Putamen (tissue), 1 donor: ENCODE data around the gene KRT40.

Source experiments
- DNase-seq: peaks from one replicate; pipeline ENCODE4 v3.0.0-alpha.2; 2016; ENCODE audit warnings: low spot score

The KRT40 gene

DNA sequence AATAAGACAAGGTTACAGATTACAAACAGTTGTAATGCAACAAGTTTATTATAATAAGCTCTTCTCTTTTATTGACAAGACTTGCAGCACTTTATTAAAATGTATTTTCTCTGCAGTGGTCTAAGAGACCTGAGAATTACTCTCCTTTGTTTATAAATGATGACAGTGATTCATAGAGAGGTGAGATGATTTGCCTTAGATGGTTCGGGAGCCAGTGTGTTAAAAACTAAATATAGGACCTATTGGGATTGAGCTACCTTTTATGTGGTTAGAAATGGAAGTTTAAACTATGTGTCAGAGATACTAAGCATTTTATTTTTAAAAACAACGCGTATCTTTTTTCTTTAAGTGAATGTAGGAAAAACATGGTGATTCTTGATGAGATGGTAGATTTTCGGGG, 12.7 kb upstream of the KRT40 start:
- DNase-seq: no peak

DNA sequence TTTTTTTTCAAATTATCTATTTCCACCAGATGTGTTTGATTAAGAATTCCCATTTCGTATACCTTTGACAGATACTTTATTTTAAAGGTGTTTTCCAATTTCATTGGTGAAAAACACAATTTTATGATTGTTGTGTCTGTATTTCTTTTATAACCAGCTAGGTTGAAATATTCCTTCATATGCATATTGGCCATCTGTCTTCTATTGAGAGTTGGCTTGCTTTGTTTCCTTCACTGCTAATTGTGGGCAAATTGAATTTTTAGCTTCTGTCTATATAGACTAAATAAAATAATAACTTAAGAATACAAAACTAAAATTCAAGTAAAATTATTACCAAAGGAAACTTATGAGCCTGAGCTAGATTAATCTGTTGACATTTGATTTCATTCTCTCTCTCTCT, 11.0 kb upstream of the KRT40 start:
- no peak for DNase-seq

DNA sequence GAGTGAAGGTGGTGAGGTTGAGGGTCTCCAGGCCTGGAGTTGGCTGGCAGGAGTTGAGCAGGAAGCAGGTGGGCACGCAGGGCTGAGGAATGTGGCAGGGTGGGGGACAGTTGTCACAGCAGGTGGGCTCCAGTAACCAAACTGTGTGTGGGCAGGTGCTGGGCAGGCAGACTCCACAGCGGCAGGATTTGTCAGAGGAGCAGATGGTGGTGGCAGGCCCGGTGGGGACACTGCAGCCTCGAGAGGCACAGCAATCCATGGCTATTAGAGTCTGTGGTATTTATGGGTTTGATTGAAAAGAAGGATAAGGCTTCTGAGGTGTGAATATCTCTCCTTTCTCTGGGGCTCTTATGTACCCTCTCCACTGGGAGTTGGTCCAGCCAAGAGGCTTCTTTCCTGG, 9.7 kb upstream of the KRT40 start, which contains the start of gene KRTAP3-3:
KRTAP3-3 (minus strand) TSS at position 326 of the 400 bp plus-strand sequence; CDS start at position 259, 67 bp downstream.
- DNase-seq: no peak

DNA sequence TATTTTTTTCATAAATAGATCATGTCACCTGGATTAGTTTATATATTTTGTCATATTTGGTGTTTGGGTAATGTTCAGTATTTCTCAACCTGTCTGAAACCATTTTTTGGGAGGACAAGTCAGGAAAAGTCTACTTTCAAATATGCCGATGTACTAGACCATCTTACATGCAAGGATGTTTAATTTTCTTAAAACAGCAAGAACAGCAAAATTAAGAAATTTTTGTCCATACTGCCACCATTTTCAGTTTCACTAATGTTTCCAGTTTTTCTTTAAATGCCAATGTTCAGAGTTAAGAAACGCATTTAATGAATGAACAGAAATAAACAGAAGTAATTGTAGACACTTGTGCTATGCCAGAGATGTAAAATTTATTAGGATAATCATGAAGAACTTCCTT, 9.0 kb upstream of the KRT40 start:
- no peak for DNase-seq

DNA sequence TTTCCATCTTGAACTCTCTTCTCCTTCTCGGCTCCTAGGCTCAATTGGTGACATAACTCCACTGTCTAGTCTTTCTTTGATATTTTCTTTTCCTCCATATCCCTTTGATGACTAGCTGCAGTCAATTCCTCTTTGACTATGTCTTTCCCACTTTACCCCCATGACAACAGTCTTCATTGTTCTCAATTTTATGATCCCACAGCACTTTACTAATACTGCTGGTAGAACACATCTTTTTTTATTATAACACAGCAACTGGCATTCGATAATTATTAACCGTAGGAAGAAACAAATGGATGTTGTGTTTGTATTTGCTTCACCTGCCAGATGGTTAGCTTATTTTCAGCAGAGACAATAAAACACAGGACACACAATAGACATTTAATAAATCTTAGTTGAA, 8.5 kb upstream of the KRT40 start:
- DNase-seq: no peak

DNA sequence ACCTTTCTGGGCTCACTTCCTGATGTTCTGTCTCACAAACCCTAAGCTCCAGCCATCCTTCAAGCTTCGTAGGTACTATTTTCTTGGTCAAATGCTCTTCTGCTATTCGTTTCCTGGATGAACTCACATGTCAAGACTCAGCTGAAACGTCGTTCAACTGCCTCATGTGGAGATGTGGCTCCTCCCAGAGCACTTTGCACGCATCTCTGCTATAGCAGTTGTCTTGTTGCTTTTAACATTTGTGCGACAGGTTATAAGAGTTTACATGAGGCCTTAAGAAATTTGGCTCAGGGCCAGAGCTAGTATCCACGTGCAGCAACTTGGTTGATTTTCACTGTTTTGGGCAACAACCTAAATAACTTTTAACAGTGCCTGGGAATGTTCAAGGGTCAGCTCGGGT, 2.8 kb upstream of the KRT40 start:
- DNase-seq: no peak

DNA sequence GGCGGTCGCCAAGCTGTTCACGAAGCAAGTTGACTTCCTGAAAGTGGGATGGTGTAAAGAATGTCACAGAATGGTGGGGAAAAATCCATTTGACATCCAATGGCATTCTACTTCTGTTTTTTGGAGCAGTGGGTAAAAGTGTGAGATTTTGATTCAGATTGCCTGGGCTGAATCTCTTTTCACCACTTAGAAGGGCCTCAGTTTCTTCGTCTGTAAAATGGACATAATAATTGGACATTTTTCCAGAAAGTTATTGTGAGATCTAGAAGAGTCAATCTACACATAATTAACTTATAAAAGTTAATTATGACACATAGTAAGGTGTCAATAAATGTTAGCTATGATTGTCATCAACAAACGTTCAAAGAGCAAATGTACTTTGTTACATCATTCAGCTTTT, 3.0 kb downstream of the KRT40 start:
- DNase-seq: no peak

DNA sequence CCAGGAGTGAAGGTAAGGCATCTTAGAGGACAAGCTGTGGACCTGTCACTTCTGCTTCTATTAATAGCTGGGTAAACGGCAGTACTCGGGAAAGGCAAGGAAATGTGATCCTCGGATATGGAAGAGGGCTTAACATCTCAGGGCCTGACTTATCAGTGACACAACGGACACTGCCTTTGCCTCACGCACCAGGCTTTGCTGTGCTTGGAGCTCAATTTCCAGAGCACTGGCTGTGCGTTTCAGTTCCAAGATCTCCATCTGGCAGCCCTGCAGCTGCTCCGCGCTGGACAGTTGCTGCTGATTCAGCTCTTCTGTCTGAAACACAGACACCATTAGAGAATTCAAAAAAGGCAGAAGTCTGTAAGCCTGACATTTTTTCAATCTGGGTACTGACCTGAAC, 3.5 kb downstream of the KRT40 start:
- no peak for DNase-seq

DNA sequence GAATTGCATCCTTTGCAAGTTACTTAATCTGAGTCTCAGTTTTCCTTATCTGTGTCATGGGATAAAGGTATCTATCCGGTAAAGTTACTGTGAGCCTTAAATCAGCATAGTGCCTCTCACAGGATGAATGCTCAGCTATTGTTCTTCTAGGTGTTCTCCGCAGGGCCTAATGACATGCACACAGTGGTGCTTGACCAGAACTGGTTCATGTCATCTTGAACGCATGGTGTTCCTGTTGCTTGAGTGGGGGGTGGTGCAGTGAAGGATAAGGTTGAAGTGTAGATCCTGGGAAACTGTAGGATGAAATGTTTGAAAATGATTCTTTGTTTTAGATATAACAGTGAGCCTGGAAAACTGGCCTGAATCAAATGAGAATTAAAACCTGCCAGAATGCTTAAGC, 4.0 kb downstream of the KRT40 start:
- DNase-seq: no peak

DNA sequence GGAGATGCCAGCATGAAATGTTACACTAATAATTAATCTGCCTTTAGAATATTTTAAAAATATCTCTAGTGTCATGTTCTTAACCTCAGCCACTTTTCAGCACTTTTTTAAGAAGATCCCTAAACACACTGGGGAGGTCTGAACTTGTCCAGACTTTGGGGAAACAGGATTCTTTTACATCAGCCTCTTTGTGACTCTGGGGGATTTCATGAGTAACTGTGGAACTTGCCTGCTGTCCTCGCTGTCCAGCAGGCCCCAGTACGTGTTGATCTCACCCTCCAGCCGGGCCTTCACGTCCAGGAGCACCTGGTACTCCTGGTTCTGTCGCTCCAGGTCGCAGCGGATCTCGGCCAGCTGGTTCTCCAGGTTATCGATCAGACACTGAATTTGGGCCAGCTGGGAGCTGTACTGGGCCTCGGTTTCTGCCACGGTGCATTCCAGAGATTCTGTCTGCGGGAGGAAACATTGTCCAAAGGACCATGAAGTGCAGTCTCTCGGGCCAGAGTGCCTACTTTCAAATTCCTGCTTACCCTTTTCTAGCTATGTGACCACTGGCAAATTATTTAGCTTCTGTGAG, 5.5 kb downstream of the KRT40 start:
- no peak for DNase-seq

DNA sequence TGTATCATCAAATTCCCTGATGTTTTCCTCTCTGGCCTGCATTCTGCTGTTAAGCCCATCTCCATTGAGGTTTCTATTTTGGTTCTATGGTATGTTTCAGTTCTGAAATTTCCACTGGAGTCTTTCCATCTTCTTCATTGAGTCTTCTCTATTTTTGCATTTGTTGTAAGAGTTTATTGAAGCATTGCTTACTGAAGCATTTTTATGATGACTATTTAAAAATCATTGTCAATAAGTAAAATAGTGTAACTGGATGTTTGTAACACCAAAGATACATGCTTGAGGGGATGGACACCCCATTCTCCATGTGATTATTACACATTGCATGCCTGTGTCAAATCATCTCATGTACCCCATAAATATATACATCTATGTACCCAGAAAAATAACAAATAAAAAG, 8.6 kb downstream of the KRT40 start:
- no peak for DNase-seq

DNA sequence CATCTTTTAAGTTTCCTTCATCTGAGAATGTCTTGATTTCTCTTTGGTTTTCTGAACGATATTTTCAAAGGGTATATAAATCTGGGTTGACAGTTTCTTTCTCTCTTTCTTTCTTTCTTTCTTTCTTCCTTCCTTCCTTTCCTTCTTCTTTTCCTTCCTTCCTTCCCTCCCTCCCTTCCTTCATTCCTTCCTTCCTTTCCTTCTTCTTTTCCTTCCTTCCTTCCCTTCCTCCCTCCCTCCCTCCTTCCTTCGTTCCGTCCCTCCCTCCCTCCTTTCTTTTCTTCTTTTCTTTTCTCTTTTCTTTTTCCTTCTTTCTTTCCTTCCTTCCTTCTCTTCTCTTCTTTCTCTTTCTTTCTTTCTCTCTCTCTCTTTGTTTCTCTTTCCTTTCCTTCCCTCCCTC, 9.8 kb downstream of the KRT40 start:
- no peak for DNase-seq

DNA sequence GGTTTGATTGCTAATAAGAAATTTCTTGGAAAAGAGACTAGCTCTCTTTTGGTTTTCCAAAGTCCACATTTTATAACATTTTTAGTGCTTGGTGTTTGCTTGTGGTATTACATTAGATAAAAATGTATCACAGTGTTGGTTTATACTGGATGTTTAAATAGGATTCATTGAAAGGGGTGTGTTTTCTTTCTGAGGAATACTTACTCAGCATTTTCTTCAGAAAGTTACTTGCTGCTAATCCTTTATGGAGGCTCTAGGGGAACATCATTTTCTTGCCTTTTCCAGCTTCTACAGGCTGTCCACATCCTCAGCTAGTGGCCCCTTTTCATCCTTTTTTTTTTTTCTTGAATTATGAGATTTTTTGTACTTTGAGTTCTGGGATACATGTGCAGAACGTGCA, 16.5 kb downstream of the KRT40 start:
- no peak for DNase-seq

DNA sequence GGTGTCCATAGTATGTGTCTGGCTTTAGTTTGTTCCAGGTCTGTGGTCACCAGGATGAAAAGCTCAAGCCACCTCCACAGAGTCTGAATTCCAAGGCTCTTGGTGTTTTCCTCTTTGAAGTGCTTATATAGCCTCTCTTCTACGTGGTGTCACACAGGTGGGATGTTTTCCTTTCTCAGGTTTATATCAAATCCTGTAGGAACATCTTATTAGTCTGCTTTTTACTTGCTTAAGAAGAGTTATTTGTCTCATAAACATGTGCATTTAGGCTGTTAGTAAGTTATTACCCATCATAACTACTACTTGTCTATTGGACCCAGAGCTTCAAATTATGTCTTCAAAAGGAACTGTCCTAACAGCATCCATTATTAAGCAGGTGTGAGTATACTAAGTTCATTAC, 17.3 kb downstream of the KRT40 start, which contains the start of gene KRT39:
KRT39 (minus strand) TSS at position 101 of the 400 bp plus-strand sequence; CDS start at position 9, 92 bp downstream.
- DNase-seq: no peak

DNA sequence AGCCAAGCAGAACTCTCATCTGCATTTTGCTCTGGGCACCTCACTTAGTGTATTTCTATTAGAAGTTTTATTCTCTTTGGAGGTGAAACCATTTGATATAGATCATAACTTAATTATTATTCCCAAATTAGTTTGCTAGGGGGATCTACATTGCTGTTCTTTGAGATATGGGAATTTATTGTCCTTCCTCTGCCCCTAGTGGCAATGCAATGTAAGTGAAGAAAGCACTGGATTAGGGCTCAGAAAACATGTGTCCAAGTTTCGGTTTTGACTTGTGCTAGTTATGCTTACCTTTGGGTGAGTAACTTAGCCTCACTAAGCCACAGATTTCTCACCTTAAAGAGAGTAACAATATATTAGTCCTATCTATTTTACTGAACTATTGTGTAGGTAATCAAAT, 20.3 kb downstream of the KRT40 start:
- DNase-seq: no peak

DNA sequence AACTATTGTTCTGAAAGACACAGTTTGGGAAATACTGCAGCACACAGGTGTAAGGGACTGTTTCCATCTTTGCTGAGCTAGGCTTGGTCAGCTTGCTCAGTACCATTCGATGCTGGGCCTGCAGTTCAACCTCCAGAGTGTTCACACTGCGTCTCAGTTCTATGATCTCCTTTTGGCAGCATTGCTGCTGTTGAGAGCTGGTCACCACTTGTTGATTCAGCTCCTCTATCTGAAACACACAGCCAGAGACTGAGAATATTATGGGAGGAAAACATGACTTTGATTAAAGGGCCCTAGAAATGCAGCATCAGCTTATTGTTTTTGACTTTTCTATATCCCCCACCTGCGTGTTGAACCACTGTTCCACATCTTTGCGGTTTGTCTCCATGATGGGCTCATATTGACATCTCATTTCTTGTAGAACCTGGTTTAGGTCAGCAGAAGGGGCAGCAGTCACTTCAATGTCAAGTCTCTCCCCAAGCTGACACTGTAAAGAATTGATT, 22.0 kb downstream of the KRT40 start:
- no peak for DNase-seq

DNA sequence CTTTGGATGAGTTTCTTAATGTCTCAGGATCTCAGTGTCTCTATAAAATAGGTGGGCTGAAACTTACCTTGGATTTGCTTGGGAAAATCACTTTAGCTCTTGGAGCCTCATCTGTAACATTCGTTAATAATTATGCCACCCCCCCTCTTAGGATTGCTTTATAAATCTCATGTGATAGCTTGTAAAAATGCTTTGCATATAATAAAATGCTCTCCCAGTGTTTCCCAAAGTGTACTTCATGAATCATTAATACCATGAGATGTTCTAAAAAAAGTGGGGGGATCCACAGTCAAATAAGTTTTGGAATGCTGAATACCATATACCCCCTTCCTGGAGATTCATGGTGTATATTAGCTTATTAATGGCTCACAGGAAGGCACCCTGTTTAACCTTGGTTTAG, 22.5 kb downstream of the KRT40 start:
- no peak for DNase-seq

DNA sequence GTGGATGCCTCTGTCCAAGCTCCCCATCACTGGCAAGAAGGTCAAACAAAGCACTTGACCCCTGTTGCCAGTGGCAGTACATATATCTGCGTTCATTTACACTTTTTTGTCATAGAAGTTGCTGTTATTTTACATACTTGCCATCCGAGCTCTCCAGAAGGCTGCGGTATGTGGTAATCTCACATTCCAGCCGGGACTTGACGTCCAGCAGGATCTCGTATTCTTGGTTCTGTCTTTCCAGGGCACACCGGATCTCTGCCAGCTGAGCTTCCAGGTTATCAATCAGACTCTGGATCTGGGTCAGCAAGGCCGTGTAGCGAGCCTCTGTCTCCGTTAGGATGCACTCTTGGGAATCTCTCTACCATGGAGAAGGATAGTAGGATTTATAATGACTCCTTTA, 24.0 kb downstream of the KRT40 start:
- DNase-seq: no peak

DNA sequence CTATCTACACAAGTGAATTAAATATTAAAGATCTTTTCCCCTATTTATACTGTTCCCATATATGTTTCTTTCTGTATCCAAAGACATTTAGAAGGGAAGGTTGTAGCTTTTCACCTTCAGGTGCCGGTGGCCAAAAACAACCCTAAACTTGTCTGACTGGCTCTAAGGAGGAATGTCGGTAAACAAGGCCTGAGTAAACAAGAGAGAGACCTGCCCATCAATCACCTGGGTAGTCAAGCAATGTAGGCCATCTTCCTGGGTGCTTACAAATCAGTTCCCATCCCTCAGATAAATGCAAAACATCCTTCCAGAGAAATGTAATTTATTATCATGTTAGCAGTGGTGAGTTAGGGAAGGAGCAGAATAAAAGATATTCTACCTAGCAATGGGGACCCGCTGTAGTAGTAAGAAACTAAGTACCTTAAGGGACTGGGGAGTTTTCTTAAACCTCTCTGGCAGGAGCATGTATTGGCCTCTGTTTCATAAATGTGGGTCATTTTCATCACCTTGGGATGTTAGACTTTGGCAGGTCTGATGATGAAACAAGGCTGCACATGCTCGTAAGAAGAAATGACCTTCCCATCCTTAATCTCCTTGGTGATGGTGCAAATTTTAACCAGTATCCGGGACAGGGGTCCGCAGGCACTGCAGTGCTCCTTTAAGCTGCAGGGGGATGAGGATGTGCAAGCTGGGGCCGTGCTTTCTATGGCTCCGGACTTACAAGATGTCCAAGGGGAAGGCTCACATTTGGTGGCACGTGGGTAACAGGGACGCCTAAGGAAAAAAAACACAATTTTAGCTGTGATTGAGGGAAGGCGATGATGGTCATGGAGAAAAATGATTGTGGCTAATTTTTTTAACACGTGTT, 25.8 kb downstream of the KRT40 start:
- DNase-seq: no peak

DNA sequence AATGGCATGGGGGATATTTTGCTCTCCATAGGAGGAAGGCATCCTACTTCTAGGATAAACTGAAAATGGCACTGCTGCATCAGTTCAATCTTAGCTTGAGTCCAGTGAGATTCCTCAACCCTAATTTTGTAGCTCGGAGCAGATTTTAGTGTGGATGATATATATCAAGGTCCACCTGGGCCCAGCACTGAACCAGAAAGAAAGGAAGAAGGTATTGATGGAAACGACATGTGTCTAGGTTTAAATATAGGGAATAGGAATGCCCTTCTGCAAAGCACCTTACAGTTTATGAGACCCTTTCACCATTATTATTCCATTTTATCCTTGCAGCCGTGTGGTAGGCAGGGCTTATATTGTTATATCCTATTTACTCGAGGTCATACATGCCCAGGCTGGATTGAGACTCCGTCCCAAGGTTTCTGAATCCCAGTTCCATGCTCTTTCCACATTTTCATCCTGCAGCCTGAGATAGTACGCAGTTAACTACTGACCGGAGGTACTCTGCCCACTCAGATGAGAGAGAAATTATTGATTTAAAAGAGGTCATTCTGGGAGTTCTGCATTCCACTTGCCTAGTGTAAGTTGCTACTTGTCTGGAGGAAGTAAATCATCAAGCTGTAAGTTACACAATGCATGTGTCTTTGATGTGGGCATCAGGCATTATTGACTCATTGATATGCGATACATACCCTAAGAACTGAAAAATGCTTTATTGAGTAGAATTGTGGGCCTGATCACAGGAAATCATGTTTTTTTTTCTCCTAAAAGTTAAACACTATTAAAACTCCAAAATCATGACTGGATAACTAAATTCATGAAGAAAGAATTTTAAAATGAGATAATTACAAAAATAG, 27.5 kb downstream of the KRT40 start:
- DNase-seq: no peak

DNA sequence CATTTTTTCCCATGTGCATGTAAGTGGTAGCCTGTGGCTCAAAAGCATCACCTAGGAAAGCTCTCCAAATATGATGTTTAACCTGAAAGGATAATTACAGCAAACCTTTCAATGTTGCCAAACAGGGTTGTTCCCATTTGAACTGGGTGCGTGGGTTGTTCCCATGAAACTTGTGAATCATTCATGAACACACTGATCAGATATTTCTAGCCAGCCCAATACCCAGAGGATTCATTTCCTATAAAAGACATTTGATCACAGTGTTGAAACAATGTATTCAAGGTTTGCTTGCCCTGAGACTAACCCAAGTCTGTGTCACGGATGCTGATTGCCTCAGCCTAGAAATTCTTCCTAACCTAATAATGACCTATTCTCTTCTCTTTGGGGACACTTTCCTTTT, 30.2 kb downstream of the KRT40 start:
- no peak for DNase-seq

DNA sequence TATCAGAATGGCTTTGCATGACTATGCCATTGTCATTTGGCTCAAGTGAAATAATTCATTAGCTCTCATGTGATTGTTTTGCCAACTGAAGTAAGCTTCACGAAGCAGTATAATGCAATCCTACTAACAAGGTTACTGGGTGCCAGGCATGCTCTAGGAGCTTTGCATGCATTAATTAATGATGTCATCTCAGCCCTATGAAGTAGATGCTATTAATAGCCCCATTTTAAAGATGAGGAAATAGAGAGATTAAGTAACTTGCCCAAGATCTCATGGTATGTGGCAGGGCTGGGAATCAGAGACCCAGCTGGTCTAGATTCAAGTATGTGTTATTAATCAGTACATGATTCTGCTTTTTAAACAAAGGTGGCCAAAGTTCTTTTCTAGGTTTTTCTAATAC, 31.5 kb downstream of the KRT40 start:
- no peak for DNase-seq

DNA sequence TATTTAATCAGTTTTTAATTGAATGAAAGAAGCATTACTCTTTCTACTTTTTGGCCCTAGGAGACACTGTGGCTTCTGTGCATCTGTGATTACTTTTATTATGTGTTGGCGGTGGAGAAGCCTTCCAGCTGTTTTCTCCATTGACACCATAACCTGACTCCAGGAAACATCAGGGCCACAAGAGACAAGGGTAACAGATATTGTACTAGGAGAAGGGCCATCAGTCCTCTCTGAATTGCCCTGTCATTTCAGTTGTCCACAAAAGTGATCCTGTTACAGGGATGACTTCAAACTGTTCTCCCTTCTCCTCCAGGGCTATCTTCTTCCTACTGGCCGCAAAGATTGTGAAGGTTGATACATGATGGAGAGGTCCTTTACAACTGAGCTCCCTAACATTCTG, 32.0 kb downstream of the KRT40 start:
- no peak for DNase-seq
